H9 (cell line): ENCODE data around the gene DDTL. TPM values are rescaled to one million over a fixed set of nuclear protein-coding genes. Genes with fewer than 3 reads are reported as not detected.

Experiments
- DNase-seq: peaks from one replicate; pipeline ENCODE4 v3.0.0-alpha.2; 2017
- H2AFZ ChIP-seq: one replicate; pipeline ENCODE4 v1.6.1; 2013; ENCODE audit warnings: mild to moderate bottlenecking, low read length, control low read depth, moderate library complexity
- H2AK5ac ChIP-seq: 2 replicates; pipeline ENCODE4 v1.6.1; 2013; ENCODE audit warnings: low read length, control low read depth, mixed read lengths; ENCODE audit not compliant: insufficient read length
- H2BK120ac ChIP-seq: one replicate; pipeline ENCODE4 v1.6.1; 2013; ENCODE audit warnings: low read depth, mild to moderate bottlenecking, low read length, control low read depth, inconsistent platforms; ENCODE audit not compliant: poor library complexity, severe bottlenecking
- H2BK12ac ChIP-seq: 2 replicates; pipeline ENCODE4 v1.6.1; 2013; ENCODE audit warnings: low read length, control low read depth, mixed read lengths, low read depth; ENCODE audit not compliant: insufficient read length
- H2BK15ac ChIP-seq: 2 replicates; pipeline ENCODE4 v1.6.1; 2013; ENCODE audit warnings: low read depth, low read length, control low read depth
- H2BK20ac ChIP-seq: one replicate; pipeline ENCODE4 v1.6.1; 2013; ENCODE audit warnings: low read depth, mild to moderate bottlenecking, low read length, control low read depth, inconsistent platforms; ENCODE audit not compliant: poor library complexity, severe bottlenecking
- H2BK5ac ChIP-seq: 2 replicates; pipeline ENCODE4 v1.6.1; 2013; ENCODE audit warnings: low read length, control low read depth, mixed read lengths; ENCODE audit not compliant: insufficient read length
- H3K14ac ChIP-seq: 2 replicates; pipeline ENCODE4 v1.6.1; 2013; ENCODE audit warnings: low read length, control low read depth; ENCODE audit not compliant: insufficient read depth
- H3K18ac ChIP-seq: 2 replicates; pipeline ENCODE4 v1.6.1; 2013; ENCODE audit warnings: low read depth, mild to moderate bottlenecking, mixed read lengths, low read length, control low read depth; ENCODE audit not compliant: insufficient read length
- H3K23ac ChIP-seq: 2 replicates; pipeline ENCODE4 v1.6.1; 2013; ENCODE audit warnings: low read length, control low read depth, mixed read lengths, low read depth; ENCODE audit not compliant: insufficient read length
- H3K23me2 ChIP-seq: 2 replicates; pipeline ENCODE4 v1.6.1; 2013; ENCODE audit warnings: low read depth, mild to moderate bottlenecking, mixed read lengths, low read length, control low read depth; ENCODE audit not compliant: insufficient read length, poor library complexity, severe bottlenecking
- H3K27ac ChIP-seq: 2 replicates; pipeline ENCODE4 v1.5.1; 2013; ENCODE audit warnings: low read length, control low read depth, mixed read lengths, low read depth; ENCODE audit not compliant: insufficient read length
- H3K27me3 ChIP-seq: 2 replicates; pipeline ENCODE4 v1.6.1; 2013; ENCODE audit warnings: low read length, control low read depth, inconsistent platforms; ENCODE audit not compliant: insufficient read depth
- H3K4ac ChIP-seq: 2 replicates; pipeline ENCODE4 v1.6.1; 2013; ENCODE audit warnings: low read depth, mild to moderate bottlenecking, control low read depth, inconsistent platforms, low read length, moderate library complexity
- H3K4me1 ChIP-seq: 2 replicates; pipeline ENCODE4 v1.6.1; 2013; ENCODE audit warnings: low read length, control low read depth, inconsistent platforms; ENCODE audit not compliant: insufficient read depth
- H3K4me2 ChIP-seq: 2 replicates; pipeline ENCODE4 v1.6.1; 2013; ENCODE audit warnings: low read length, control low read depth, mixed read lengths; ENCODE audit not compliant: insufficient read length, insufficient read depth
- H3K56ac ChIP-seq: 2 replicates; pipeline ENCODE4 v1.6.1; 2013; ENCODE audit warnings: low read depth, mild to moderate bottlenecking, mixed read lengths, low read length, control low read depth; ENCODE audit not compliant: insufficient read length
- H3K79me1 ChIP-seq: 2 replicates; pipeline ENCODE4 v1.6.1; 2013; ENCODE audit warnings: low read depth, mild to moderate bottlenecking, moderate library complexity, low read length, control low read depth, inconsistent platforms; ENCODE audit not compliant: insufficient read depth, poor library complexity, severe bottlenecking
- H3K79me2 ChIP-seq: 2 replicates; pipeline ENCODE4 v1.6.1; 2013; ENCODE audit warnings: low read length, control low read depth, inconsistent platforms; ENCODE audit not compliant: insufficient read depth
- H3K9ac ChIP-seq: 2 replicates; pipeline ENCODE4 v1.6.1; 2013; ENCODE audit warnings: low read length, control low read depth, mixed read lengths; ENCODE audit not compliant: insufficient read length; ENCODE audit errors: extremely low read depth
- H3K9me3 ChIP-seq: one replicate; pipeline ENCODE4 v1.6.1; 2013; ENCODE audit warnings: low read depth, low read length, inconsistent platforms; ENCODE audit not compliant: control insufficient read depth
- H3T11ph ChIP-seq: one replicate; pipeline ENCODE4 v1.6.1; 2013; ENCODE audit warnings: mild to moderate bottlenecking, low read length, control low read depth, inconsistent platforms
- H4K20me1 ChIP-seq: one replicate; pipeline ENCODE4 v1.6.1; 2013; ENCODE audit not compliant: control insufficient read depth, insufficient read length, insufficient read depth
- H4K5ac ChIP-seq: 2 replicates; pipeline ENCODE4 v1.6.1; 2013; ENCODE audit warnings: low read depth, mild to moderate bottlenecking, mixed read lengths, low read length, control low read depth; ENCODE audit not compliant: insufficient read length
- H4K8ac ChIP-seq: replicated peaks from 2 replicates; pipeline ENCODE4 v1.6.1; 2013; ENCODE audit warnings: low read length, control low read depth, mixed read lengths, low read depth; ENCODE audit not compliant: insufficient read length
- H4K91ac ChIP-seq: 2 replicates; pipeline ENCODE4 v1.6.1; 2013; ENCODE audit warnings: low read depth, mild to moderate bottlenecking, moderate library complexity, mixed read lengths, low read length, control low read depth; ENCODE audit not compliant: insufficient read length
- H3K27ac Mint-ChIP-seq, 3 experiments: 2 replicates in 2 of 3; 3 replicates in 1 of 3; pipeline ENCODE4 v1.8.0; 2020 to 2021; ENCODE audit warnings: mixed read lengths in 3 of 3, mild to moderate bottlenecking in 1 of 3, moderate library complexity in 1 of 3
- H3K27me3 Mint-ChIP-seq: 2 replicates; pipeline ENCODE4 v1.8.0; 2021; ENCODE audit warnings: low read depth, mild to moderate bottlenecking, moderate library complexity, mixed read lengths
- H3K36me3 Mint-ChIP-seq, 3 experiments: 2 replicates in 2 of 3; 3 replicates in 1 of 3; pipeline ENCODE4 v1.8.0; 2020 to 2021; ENCODE audit warnings: low read depth in 3 of 3, mixed read lengths in 3 of 3; ENCODE audit not compliant: insufficient read depth in 1 of 3
- H3K4me1 Mint-ChIP-seq, 2 experiments: 2 replicates each; pipeline ENCODE4 v1.8.0; 2020; ENCODE audit warnings: mixed read lengths in 2 of 2
- H3K4me3 Mint-ChIP-seq, 2 experiments: 2 replicates in 1 of 2; 3 replicates in 1 of 2; pipeline ENCODE4 v1.8.0; 2020 to 2021; ENCODE audit warnings: mild to moderate bottlenecking in 2 of 2, mixed read lengths in 2 of 2, moderate library complexity in 1 of 2
- H3K9me3 Mint-ChIP-seq, 2 experiments: 2 replicates in 1 of 2; 3 replicates in 1 of 2; pipeline ENCODE4 v1.8.0; 2020; ENCODE audit warnings: mild to moderate bottlenecking in 2 of 2, mixed read lengths in 2 of 2, moderate library complexity in 1 of 2
- CTCF ChIP-seq: fragments of 200-600 bp; sonication (generic); conservative IDR thresholded peaks from 3 replicates; pipeline ENCODE4 v1.8.0; 2021; ENCODE audit warnings: antibody characterized with exemption, mild to moderate bottlenecking
- WGBS: extraction: QIAGEN DNeasy Blood & Tissue Kit; methylation state at CpG from one replicate; pipeline ENCODE4 v1.1.7; 2013; ENCODE audit warnings: missing lambda C conversion rate, low lambda C conversion rate, mixed read lengths; ENCODE audit not compliant: insufficient read length; ENCODE audit errors: extremely low coverage; 5-methylcytosine and 5-hydroxymethylcytosine counted together
- total RNA-seq: library from RNA; stranded (reverse); gene quantifications from 2 replicates; pipeline ENCODE4 v1.2.1, GENCODE V29; 2021

Gene DDTL
- total RNA-seq, 1 experiment from 2014 or later, result not detected

- H3K23ac ChIP-seq, result no peak overlapping the region
- H3K4ac ChIP-seq, result no peak overlapping the region
- H3K27me3 ChIP-seq, result no peaks in the 10 kb centered on the region
- H4K8ac ChIP-seq, result no peak overlapping the region
- no peak overlapping the region for H4K5ac ChIP-seq
- Mint-ChIP-seq H3K27me3 (peaks cover 10% of the 10 kb centered on the region), H3K4me1 (peaks cover 12 to 20% of the 10 kb centered on the region in 2 experiments), H3K9me3 (peaks cover 0 to 4% of the 10 kb centered on the region in 2 experiments; a peak in 1 of 5 replicates), H3K36me3 (no peaks in the 10 kb centered on the region; a peak in 3 of 7 replicates), H3K27ac (peak overlapping the region in 1 of 3 experiments; percentile 48; a peak in 1 of 7 replicates), H3K4me3 (no peak overlapping the region)
- H3K23me2 ChIP-seq, result no peaks in the 10 kb centered on the region
- no peak overlapping the region for H3T11ph ChIP-seq
- H4K20me1 ChIP-seq, result peaks cover 2% of the 10 kb centered on the region
- H2BK20ac ChIP-seq, result no peak overlapping the region
- no peak for TF ChIP-seq CTCF
- no peak overlapping the region; the same call in 1 of the 2 replicates for H3K14ac ChIP-seq
- H3K9me3 ChIP-seq, result no peaks in the 10 kb centered on the region
- H3K4me2 ChIP-seq, result no peak overlapping the region
- H2AK5ac ChIP-seq, result no peak overlapping the region
- no peak overlapping the region for H2BK5ac ChIP-seq
- H4K91ac ChIP-seq, result no peak overlapping the region
- no peak overlapping the region for H3K9ac ChIP-seq
- no peak overlapping the region for H3K18ac ChIP-seq
- DNase-seq, result no peak
- H3K79me1 ChIP-seq, result no peaks in the 10 kb centered on the region
- H2AFZ ChIP-seq, result no peak overlapping the region
- H3K27ac ChIP-seq, result no peak overlapping the region
- H3K56ac ChIP-seq, result no peak overlapping the region
- H2BK15ac ChIP-seq, result no peak overlapping the region
- H3K4me1 ChIP-seq, result peaks cover 3% of the 10 kb centered on the region; the same call in 1 of the 2 replicates
- no peak overlapping the region for H2BK12ac ChIP-seq
- WGBS, result no CpG with 5 or more reads among the region's 10 CpGs
- H3K79me2 ChIP-seq, result no peaks in the 10 kb centered on the region
- no peak overlapping the region for H2BK120ac ChIP-seq
Measured at GRCh38 chr22:24002272-24002671, 35.6 kb downstream of the DDTL start.
